ENCODE results near the gene NCKAP5. TPM values are rescaled to one million over a fixed set of nuclear protein-coding genes. Genes with fewer than 3 reads are reported as not detected.

Gene NCKAP5
- total and polyA plus RNA-seq, 2 of the 8 experiments (the other 6 are each of a cell fraction or from before 2014, with no cell fraction given): 0.27 to 0.86 TPM

DNA sequence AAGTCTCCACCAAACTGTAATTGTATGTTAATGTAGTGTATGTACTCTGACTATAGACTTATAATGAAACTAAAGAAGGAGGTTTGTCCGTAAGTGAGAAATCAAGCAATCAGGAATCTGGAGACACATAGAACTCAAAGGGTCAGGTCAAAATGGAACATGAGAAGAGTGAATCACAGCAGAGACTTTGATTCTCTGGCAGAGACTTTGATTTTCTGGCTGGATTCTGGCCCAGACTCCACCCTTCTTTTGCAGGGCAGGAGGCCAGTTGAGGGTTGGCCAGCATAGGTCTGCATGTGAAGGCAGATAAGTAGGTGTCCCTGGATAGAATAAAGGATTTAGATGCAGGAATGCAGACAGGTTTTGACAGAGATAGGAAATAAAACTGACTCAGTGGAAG lies 11.0 kb upstream of the NCKAP5 start:
- POLR2A ChIA-PET (ENCODE audit: partially characterized antibody): no interaction called here
- H3K56ac ChIP-seq (replicated peaks; ENCODE audit: insufficient read length, low read depth, low read length): no peak overlapping the region
- H3K4me1 ChIP-seq (replicated peaks in 1 of 4; ENCODE audit: control insufficient read depth in 3 of 4, insufficient read depth in 4 of 4, low read length in 3 of 4): peaks cover 0 to 3% (median under 1%) of the 10 kb centered on the region in 4 experiments; a peak in 3 of 7 replicates
- H4K20me1 ChIP-seq (replicated peaks in 1 of 2; ENCODE audit: control insufficient read depth in 1 of 2, insufficient read depth in 2 of 2, low read length in 2 of 2): no peaks in the 10 kb centered on the region
- no peak for DNase-seq (ENCODE audit: low read depth in 1 of 2, low spot score in 2 of 2)
- no peak overlapping the region for H3K4me3 ChIP-seq (ENCODE audit: extremely low read depth in 1 of 4, insufficient read depth in 2 of 4, low read depth in 3 of 4, low read length in 4 of 4)
- no peak overlapping the region for H2AK5ac ChIP-seq (ENCODE audit: low read depth, low read length)
- no peaks in the 10 kb centered on the region for H3K23me2 ChIP-seq (ENCODE audit: low read depth, low read length)
- H3K9me3 ChIP-seq (ENCODE audit: insufficient read depth in 2 of 2, low read depth in 1 of 2, low read length in 1 of 2): no peaks in the 10 kb centered on the region
- no peak for FAIRE-seq
- no peak overlapping the region for H4K91ac ChIP-seq (replicated peaks; ENCODE audit: insufficient read length, low read length)
- no peaks in the 10 kb centered on the region for H3K36me3 ChIP-seq (ENCODE audit: control insufficient read depth in 2 of 4, insufficient read depth in 4 of 4, low read length in 3 of 4)
- no peaks in the 10 kb centered on the region for H3K27me3 ChIP-seq (replicated peaks in 1 of 4; ENCODE audit: control insufficient read depth in 3 of 4, extremely low read depth in 1 of 4, insufficient read depth in 3 of 4, low read length in 3 of 4)
- no peak overlapping the region for H3K18ac ChIP-seq (ENCODE audit: extremely low read depth, low read length)
- H3K23ac ChIP-seq (ENCODE audit: insufficient read length): no peak overlapping the region
- no peaks in the 10 kb centered on the region for H3K79me2 ChIP-seq (ENCODE audit: control insufficient read depth in 1 of 2, insufficient read depth in 2 of 2, low read length in 2 of 2)
- no peak overlapping the region for H2BK20ac ChIP-seq (ENCODE audit: low read length)
- no peak overlapping the region for H2BK15ac ChIP-seq (ENCODE audit: low read length)
- no peak overlapping the region for H2AFZ ChIP-seq (ENCODE audit: low read length)
- no peak overlapping the region for H2BK120ac ChIP-seq (replicated peaks; ENCODE audit: low read depth, low read length)
- CTCF ChIA-PET (ENCODE audit: partially characterized antibody): interaction anchor here (1.6 to 1.7 kb wide), 2 partner anchors 18 to 94 kb away, joined by 3 to 10 read pairs; no protein-coding TSS in a partner anchor
- no peak overlapping the region for H2BK5ac ChIP-seq (ENCODE audit: low read depth, low read length)
- H3K14ac ChIP-seq (ENCODE audit: insufficient read length): no peak overlapping the region
- no peak overlapping the region for H3K9ac ChIP-seq (replicated peaks in 1 of 4; ENCODE audit: extremely low read depth in 1 of 4, low read depth in 3 of 4, low read length in 3 of 4)
- no peak overlapping the region for H3K4me2 ChIP-seq (ENCODE audit: insufficient read depth in 1 of 2, low read depth in 2 of 2, low read length in 2 of 2)
- 91% methylated on average over 1 of the region's 1 CpG; no CpG with 5 or more reads in 1 of the 2 experiments for WGBS, 2 experiments (ENCODE audit: extremely low coverage in 1 of 2, insufficient coverage in 1 of 2, insufficient read length in 1 of 2, insufficient replicate concordance in 2 of 2, low coverage in 1 of 2, low lambda C conversion rate in 2 of 2, missing lambda C conversion rate in 1 of 2)
- H3K79me1 ChIP-seq (ENCODE audit: low read depth, low read length): no peaks in the 10 kb centered on the region
- H2BK12ac ChIP-seq (ENCODE audit: low read depth, low read length): no peak overlapping the region
- H3K4ac ChIP-seq (replicated peaks; ENCODE audit: insufficient read length, low read depth, low read length): no peak overlapping the region
- H4K8ac ChIP-seq (ENCODE audit: extremely low read depth, insufficient read depth, low read length): no peak overlapping the region
- H4K5ac ChIP-seq (ENCODE audit: insufficient read length, low read depth, low read length): no peak overlapping the region
- H3K27ac ChIP-seq (ENCODE audit: low read depth, low read length): no peak overlapping the region
- TF ChIP-seq EGR1 (IDR thresholded peaks at IDR 0.05; ENCODE audit: borderline replicate concordance, low read depth, low read length) (no peak), CBX8 (IDR thresholded peaks at IDR 0.05; ENCODE audit: borderline replicate concordance, low read depth, low read length) (no peak), POU5F1 (IDR thresholded peaks at IDR 0.05; ENCODE audit: low read depth, low read length) (no peak), CTBP2 (IDR thresholded peaks at IDR 0.05; ENCODE audit: borderline replicate concordance, insufficient read depth, insufficient read length, low read length) (no peak), HDAC6 (IDR thresholded peaks at IDR 0.05; ENCODE audit: low read depth, low read length) (no peak), BACH1 (IDR thresholded peaks at IDR 0.05; ENCODE audit: low read length) (no peak), YY1 (IDR thresholded peaks at IDR 0.05; ENCODE audit: low read depth, low read length) (no peak), HDAC2 (IDR thresholded peaks at IDR 0.05; ENCODE audit: borderline replicate concordance in 1 of 2, low read depth in 2 of 2, low read length in 2 of 2) (no peak)
- TF ChIP-seq, protein P1, sequence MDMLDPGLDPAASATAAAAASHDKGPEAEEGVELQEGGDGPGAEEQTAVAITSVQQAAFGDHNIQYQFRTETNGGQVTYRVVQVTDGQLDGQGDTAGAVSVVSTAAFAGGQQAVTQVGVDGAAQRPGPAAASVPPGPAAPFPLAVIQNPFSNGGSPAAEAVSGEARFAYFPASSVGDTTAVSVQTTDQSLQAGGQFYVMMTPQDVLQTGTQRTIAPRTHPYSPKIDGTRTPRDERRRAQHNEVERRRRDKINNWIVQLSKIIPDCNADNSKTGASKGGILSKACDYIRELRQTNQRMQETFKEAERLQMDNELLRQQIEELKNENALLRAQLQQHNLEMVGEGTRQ (IDR thresholded peaks at IDR 0.05; ENCODE audit: low read length): no peak
- TF ChIP-seq, protein P2, sequence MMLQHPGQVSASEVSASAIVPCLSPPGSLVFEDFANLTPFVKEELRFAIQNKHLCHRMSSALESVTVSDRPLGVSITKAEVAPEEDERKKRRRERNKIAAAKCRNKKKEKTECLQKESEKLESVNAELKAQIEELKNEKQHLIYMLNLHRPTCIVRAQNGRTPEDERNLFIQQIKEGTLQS (IDR thresholded peaks at IDR 0.05; ENCODE audit: insufficient read depth, low read depth, low read length): no peak
- TF ChIP-seq, protein P3, sequence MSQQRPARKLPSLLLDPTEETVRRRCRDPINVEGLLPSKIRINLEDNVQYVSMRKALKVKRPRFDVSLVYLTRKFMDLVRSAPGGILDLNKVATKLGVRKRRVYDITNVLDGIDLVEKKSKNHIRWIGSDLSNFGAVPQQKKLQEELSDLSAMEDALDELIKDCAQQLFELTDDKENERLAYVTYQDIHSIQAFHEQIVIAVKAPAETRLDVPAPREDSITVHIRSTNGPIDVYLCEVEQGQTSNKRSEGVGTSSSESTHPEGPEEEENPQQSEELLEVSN (IDR thresholded peaks at IDR 0.05): no peak
